Measurements from ENCODE around the gene AKR1C1.
"Not testable (repeated sequence)": the region's sequence is repeated elsewhere in the genome, so short reads cannot be mapped to it uniquely, and the experiment has no call there.

The AKR1C1 gene

GRCh38 chr10:5019770-5020612 lies 56.8 kb downstream of the AKR1C1 start:
- not testable (repeated sequence) for DNase-seq

DNA sequence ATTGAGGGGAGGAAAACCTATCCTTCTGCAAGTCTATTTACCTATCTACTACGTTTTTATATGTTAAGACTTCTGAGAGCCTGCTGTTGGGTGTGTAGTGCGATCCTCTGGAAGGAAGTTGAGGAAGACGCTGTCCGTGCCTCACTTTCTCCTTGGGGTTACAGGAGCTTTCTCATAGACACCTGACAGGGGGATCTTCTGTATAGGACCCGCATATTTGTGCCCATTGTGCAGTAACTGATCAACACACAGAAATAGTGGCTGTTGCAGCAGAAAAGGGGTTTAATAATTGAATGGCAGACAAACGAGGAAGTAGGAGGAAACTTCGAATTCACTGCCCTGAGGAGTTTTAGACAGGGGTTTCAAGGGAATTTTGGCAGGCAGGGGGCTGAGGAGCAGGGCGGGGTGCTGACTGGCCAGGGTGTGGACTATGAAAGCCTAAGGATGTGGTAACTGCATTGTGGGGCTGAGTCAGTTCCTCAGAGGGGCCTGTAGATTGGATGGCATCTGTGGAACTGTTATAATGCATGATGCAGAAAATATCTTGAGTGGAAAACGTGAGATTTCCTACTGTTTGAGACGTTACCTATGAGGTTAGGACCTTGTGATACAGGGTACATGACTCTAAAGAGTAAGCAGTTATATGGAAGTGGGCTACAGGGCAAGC lies 58.5 kb downstream of the AKR1C1 start:
- not testable (repeated sequence) for DNase-seq

GRCh38 chr10:5023177-5023805 lies 60.1 kb downstream of the AKR1C1 start:
- DNase-seq = no peak

GRCh38 chr10:5025461-5025881 lies 62.3 kb downstream of the AKR1C1 start:
- not testable (repeated sequence) for DNase-seq

DNA sequence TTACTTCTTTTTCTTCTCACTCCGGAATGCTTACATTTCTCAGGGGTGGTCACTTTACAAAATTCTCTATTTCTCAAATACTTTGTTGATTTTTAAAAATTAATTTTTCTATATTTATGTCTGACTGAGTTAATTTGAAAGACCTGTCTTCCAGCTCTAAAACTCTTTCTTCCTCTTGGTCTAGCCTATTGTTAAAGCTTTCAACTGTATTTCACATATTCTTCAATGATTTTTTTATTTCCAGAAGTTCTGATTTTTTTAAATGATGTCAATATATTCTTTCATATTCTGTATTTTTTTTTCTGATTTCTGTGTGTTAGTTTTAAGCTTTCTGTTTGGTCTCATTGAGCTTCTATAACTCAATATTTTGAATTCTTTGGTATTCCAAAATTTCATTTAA lies 67.8 kb downstream of the AKR1C1 start:
- no peak for DNase-seq

GRCh38 chr10:5031588-5031987 lies 68.4 kb downstream of the AKR1C1 start:
- DNase-seq = not testable (repeated sequence)

GRCh38 chr10:5032444-5032843 lies 69.2 kb downstream of the AKR1C1 start:
- DNase-seq = not testable (repeated sequence)

Data from CD4-positive, alpha-beta T cell treated with Interleukin-17A for 1 hour (primary cell).